ENCODE data around the gene RSPH6A. TPM values are rescaled to one million over a fixed set of nuclear protein-coding genes. Genes with fewer than 3 reads are reported as not detected.

RSPH6A gene
- total and polyA plus RNA-seq, 2 of the 13 experiments (the other 11 are each of a cell fraction or from before 2014, with no cell fraction given), result 0.07 TPM; not detected in 1

DNA sequence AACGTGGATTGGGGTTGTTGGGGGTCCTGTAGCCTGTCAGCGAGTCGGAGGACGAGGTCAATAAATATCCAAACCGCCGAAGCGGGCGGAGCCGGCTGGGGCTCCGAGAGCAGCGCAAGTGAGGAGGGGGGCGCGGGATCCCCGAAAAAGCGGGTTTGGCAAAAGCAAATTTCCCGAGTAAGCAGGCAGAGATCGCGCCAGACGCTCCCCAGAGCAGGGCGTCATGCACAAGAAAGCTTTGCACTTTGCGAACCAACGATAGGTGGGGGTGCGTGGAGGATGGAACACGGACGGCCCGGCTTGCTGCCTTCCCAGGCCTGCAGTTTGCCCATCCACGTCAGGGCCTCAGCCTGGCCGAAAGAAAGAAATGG, 45.3 kb downstream of the RSPH6A start (continued):
- no peak for TF ChIP-seq ZNF143 (CRISPR knock-in tag; IDR thresholded peaks at IDR 0.05)
- no peak for TF ChIP-seq ZFAT (CRISPR knock-in tag; conservative IDR thresholded peaks at IDR 0.05)
- no peak for TF ChIP-seq ARNT (IDR thresholded peaks at IDR 0.05)
- TF ChIP-seq, protein P1, sequence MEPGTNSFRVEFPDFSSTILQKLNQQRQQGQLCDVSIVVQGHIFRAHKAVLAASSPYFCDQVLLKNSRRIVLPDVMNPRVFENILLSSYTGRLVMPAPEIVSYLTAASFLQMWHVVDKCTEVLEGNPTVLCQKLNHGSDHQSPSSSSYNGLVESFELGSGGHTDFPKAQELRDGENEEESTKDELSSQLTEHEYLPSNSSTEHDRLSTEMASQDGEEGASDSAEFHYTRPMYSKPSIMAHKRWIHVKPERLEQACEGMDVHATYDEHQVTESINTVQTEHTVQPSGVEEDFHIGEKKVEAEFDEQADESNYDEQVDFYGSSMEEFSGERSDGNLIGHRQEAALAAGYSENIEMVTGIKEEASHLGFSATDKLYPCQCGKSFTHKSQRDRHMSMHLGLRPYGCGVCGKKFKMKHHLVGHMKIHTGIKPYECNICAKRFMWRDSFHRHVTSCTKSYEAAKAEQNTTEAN (CRISPR knock-in tag; conservative IDR thresholded peaks at IDR 0.05), result no peak
- TF ChIP-seq ZFP41 (CRISPR knock-in tag; IDR thresholded peaks at IDR 0.05; ENCODE audit: borderline replicate concordance), result no peak
- TF ChIP-seq, protein P2, sequence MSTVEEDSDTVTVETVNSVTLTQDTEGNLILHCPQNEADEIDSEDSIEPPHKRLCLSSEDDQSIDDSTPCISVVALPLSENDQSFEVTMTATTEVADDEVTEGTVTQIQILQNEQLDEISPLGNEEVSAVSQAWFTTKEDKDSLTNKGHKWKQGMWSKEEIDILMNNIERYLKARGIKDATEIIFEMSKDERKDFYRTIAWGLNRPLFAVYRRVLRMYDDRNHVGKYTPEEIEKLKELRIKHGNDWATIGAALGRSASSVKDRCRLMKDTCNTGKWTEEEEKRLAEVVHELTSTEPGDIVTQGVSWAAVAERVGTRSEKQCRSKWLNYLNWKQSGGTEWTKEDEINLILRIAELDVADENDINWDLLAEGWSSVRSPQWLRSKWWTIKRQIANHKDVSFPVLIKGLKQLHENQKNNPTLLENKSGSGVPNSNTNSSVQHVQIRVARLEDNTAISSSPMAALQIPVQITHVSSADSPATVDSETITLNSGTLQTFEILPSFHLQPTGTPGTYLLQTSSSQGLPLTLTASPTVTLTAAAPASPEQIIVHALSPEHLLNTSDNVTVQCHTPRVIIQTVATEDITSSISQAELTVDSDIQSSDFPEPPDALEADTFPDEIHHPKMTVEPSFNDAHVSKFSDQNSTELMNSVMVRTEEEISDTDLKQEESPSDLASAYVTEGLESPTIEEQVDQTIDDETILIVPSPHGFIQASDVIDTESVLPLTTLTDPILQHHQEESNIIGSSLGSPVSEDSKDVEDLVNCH (CRISPR knock-in tag; IDR thresholded peaks at IDR 0.05), result no peak
- no peak for TF ChIP-seq ZKSCAN5 (CRISPR knock-in tag; IDR thresholded peaks at IDR 0.05)
- TF ChIP-seq ZNF441 (CRISPR knock-in tag; IDR thresholded peaks at IDR 0.05; ENCODE audit: borderline replicate concordance), result no peak
- TF ChIP-seq, protein P3, sequence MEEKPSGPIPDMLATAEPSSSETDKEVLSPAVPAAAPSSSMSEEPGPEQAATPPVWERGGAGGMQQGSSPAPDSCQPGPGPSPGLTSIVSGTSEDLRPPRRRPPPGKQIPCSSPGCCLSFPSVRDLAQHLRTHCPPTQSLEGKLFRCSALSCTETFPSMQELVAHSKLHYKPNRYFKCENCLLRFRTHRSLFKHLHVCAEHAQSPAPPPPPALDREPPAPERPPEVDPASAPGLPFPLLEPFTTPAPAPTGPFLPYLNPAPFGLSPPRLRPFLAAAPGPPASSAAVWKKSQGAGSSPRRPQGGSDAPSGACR (CRISPR knock-in tag; IDR thresholded peaks at IDR 0.05), result no peak
- no peak for TF ChIP-seq BRCA1 (CRISPR knock-in tag; IDR thresholded peaks at IDR 0.05)
- no peak for TF ChIP-seq ZNF550 (CRISPR knock-in tag; IDR thresholded peaks at IDR 0.05; ENCODE audit: borderline replicate concordance)
- TF ChIP-seq, protein P4, sequence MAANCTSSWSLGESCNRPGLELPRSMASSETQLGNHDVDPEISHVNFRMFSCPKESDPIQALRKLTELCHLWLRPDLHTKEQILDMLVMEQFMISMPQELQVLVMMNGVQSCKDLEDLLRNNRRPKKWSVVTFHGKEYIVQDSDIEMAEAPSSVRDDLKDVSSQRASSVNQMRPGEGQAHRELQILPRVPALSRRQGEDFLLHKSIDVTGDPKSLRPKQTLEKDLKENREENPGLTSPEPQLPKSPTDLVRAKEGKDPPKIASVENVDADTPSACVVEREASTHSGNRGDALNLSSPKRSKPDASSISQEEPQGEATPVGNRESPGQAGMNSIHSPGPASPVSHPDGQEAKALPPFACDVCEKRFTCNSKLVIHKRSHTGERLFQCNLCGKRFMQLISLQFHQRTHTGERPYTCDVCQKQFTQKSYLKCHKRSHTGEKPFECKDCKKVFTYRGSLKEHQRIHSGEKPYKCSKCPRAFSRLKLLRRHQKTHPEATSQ (CRISPR knock-in tag; IDR thresholded peaks at IDR 0.05; ENCODE audit: borderline replicate concordance), result no peak
- no peak for TF ChIP-seq JUN (CRISPR knock-in tag; IDR thresholded peaks at IDR 0.05)
- no peak for TF ChIP-seq ZNF510 (CRISPR knock-in tag; IDR thresholded peaks at IDR 0.05; ENCODE audit: low read depth)
- TF ChIP-seq, protein P5, sequence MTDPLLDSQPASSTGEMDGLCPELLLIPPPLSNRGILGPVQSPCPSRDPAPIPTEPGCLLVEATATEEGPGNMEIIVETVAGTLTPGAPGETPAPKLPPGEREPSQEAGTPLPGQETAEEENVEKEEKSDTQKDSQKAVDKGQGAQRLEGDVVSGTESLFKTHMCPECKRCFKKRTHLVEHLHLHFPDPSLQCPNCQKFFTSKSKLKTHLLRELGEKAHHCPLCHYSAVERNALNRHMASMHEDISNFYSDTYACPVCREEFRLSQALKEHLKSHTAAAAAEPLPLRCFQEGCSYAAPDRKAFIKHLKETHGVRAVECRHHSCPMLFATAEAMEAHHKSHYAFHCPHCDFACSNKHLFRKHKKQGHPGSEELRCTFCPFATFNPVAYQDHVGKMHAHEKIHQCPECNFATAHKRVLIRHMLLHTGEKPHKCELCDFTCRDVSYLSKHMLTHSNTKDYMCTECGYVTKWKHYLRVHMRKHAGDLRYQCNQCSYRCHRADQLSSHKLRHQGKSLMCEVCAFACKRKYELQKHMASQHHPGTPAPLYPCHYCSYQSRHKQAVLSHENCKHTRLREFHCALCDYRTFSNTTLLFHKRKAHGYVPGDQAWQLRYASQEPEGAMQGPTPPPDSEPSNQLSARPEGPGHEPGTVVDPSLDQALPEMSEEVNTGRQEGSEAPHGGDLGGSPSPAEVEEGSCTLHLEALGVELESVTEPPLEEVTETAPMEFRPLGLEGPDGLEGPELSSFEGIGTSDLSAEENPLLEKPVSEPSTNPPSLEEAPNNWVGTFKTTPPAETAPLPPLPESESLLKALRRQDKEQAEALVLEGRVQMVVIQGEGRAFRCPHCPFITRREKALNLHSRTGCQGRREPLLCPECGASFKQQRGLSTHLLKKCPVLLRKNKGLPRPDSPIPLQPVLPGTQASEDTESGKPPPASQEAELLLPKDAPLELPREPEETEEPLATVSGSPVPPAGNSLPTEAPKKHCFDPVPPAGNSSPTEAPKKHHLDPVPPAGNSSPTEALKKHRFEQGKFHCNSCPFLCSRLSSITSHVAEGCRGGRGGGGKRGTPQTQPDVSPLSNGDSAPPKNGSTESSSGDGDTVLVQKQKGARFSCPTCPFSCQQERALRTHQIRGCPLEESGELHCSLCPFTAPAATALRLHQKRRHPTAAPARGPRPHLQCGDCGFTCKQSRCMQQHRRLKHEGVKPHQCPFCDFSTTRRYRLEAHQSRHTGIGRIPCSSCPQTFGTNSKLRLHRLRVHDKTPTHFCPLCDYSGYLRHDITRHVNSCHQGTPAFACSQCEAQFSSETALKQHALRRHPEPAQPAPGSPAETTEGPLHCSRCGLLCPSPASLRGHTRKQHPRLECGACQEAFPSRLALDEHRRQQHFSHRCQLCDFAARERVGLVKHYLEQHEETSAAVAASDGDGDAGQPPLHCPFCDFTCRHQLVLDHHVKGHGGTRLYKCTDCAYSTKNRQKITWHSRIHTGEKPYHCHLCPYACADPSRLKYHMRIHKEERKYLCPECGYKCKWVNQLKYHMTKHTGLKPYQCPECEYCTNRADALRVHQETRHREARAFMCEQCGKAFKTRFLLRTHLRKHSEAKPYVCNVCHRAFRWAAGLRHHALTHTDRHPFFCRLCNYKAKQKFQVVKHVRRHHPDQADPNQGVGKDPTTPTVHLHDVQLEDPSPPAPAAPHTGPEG (CRISPR knock-in tag; IDR thresholded peaks at IDR 0.05), result no peak
- TF ChIP-seq DNMT3B (CRISPR knock-in tag; conservative IDR thresholded peaks at IDR 0.05), result no peak
- TF ChIP-seq, protein P6, sequence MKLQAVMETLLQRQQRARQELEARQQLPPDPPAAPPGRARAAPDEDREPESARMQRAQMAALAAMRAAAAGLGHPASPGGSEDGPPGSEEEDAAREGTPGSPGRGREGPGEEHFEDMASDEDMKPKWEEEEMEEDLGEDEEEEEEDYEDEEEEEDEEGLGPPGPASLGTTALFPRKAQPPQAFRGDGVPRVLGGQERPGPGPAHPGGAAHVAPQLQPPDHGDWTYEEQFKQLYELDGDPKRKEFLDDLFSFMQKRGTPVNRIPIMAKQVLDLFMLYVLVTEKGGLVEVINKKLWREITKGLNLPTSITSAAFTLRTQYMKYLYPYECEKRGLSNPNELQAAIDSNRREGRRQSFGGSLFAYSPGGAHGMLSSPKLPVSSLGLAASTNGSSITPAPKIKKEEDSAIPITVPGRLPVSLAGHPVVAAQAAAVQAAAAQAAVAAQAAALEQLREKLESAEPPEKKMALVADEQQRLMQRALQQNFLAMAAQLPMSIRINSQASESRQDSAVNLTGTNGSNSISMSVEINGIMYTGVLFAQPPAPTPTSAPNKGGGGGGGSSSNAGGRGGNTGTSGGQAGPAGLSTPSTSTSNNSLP (IDR thresholded peaks at IDR 0.05; ENCODE audit: low read depth, low read length), result no peak

Data from HepG2 (cell line).